ENCODE data around the gene FH. TPM values are rescaled to one million over a fixed set of nuclear protein-coding genes. Genes with fewer than 3 reads are reported as not detected.

Gene FH
- total and polyA plus RNA-seq, 2 experiments from 2014 or later, result 56.2 to 69.8 TPM

- TF ChIP-seq ZNF462 (CRISPR knock-in tag; IDR thresholded peaks at IDR 0.05) (no peak), ETS1 (IDR thresholded peaks at IDR 0.05) (no peak), REST (IDR thresholded peaks at IDR 0.05; ENCODE audit: unreplicated experiment) (no peak), NANOG (IDR thresholded peaks at IDR 0.05; ENCODE audit: borderline replicate concordance) (no peak)
These were observed 863 bp downstream of the FH start (continued) for GRCh38 chr1:241518476-241519307.
